Jurkat, Clone E6-1 (cell line): ENCODE data around the gene KRTAP12-1.
"Not testable (repeated sequence)": the region's sequence is repeated elsewhere in the genome, so short reads cannot be mapped to it uniquely, and the experiment has no call there.

Experiments used
- DNase-seq: peaks from one replicate; pipeline ENCODE4 v3.0.0-alpha.2; 2011; ENCODE audit warnings: low read depth, low spot score
- H3K4me3 ChIP-seq: 2 replicates; pipeline ENCODE4 v1.5.1; 2011; ENCODE audit warnings: mild to moderate bottlenecking, low read length, control low read depth, moderate library complexity

KRTAP12-1 gene

DNA sequence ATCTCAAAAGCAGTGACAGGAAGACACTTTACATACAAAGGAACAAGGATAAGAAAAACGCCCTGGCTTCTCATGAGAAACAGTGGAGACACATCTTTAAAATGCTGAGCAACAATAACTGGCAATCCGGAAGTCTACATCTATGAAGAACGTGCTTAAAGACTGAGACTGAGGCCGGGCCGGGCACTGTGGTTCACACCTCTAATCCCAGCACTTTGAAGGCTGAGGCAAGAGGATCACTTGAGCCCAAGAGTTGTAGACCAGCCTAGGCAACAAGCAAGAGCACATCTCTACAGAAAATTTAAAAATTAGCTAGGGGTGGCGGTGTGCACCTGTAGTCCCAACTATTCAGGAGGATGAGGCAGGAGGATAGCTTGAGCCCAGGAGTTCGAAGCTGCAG is 2.1 kb upstream of the KRTAP12-1 start:
- no peak for DNase-seq

DNA sequence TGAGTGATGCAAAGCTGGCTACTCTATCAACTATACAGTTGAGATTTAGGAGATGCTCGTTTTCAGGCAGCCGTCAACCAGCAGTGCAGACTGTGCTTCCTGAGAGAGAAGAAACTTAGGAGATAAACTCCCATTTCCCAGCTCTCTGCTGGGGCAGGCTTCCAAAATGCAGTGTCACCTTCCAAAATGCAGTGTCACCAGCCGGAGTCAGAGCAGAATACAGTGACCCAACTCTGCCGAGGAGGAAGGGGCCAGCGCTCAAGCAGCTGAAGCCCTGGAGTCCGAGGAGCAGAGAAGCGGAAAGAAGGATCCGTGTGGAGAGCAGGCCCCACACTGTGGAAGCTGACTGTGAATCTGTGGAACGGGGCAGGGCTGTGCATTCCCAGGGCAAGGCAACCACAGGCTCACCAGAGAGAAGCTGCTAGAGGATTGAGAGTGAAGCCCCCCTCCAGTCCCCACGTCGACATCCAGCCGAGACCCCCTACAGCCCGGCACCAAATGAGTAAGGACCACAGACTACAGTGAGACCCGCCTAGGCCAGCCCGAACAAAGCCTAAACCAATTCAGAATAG is 703 bp upstream of the KRTAP12-1 start:
- DNase-seq = no peak
- no peak overlapping the region for H3K4me3 ChIP-seq

More for the DNA sequence above, 2.1 kb upstream of the KRTAP12-1 start:
- H3K4me3 ChIP-seq = no peak overlapping the region

DNA sequence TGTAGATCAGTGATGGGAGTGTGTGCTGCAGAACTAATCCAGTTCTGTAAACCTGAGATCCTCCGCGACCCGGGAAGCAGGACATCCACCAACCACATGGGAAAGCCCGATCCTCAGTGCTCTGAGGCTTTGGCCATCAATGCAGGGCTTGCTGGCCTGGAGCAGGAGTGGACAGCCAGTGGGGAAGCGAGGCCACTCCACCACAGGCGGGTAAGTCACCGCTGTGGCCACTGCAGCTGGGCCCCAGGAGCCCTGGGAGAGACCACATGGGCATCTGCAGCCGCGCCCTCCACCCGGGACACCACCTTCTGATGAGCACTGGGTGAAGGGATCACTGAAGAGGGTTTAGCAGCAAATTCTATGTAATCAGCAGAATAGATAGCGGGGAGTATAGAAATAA is 811 bp downstream of the KRTAP12-1 start:
- no peak overlapping the region for H3K4me3 ChIP-seq

DNA sequence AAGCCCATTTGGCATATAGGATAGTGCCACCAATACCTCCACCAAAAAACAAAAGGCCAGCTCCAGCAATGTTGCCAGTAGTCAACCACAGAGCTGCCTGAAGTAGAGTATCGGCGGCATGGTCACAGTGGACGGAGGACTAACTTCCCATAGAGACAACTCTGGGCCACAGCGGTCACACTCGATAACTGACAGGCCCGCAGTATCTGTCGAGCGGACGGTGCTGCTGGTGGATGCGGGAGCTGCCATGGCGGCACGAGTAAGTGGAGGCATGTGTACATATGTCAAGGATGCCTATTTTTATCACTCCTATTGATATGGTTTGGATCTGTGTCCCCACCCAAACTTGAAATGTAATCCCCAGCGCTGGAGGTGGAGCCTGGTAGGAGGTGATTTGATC is 4.1 kb downstream of the KRTAP12-1 start:
- DNase-seq = no peak
- H3K4me3 ChIP-seq = no peak overlapping the region

More for the DNA sequence above, 811 bp downstream of the KRTAP12-1 start:
- DNase-seq = no peak

DNA sequence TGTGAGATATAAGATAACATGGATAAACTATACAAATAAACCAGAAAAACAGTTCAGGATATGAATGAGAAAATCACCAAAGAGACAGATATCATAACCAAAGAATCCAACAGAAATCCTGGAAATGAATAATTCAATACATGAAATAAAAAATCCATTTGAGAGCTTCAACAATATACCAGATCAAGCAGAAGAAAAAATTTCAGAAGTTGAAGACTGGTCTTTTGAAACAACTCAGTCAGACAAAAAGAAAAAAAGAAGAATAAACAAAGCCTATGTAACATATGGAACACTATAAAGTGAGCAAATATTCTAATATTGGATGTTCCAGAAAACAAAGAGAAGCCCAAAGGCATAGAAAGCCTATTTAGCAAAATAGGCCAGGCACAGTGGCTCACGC is 10.1 kb downstream of the KRTAP12-1 start:
- DNase-seq = no peak
- no peak overlapping the region for H3K4me3 ChIP-seq

DNA sequence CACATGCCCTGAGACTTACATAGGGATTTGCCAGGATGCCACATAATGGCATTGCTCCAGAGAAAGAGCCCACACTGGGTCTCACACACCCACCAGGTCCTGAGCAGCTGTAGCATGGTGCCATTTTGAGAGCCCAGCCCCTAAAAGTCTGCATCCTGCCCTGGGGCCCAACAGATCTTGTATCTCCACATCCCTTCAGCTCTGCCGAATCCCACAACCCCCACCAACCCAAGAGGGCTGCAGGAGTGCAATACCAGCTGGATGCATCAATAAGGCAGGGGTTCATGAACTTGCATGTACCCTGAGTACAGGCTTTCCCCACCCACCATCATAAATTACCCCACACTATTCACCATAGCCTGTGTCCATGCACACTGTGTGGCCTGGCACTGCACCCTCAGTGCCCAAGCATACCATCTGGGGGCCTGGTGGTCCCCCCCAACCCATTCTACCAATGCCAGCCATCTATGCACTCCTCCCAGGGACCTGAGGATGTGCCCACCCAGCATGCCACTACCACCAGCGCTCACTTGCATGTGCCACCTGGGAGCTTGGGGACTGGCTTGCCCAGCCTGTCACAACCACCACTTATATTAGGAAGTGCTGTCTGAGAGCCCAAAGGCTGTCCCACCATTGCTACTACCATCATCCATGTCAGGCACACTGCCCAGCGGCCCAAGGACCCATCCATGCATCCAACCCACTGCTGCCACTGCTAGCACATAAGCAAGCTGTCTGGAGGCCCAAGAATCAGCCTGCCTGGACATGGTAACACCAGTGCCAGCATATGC is 11.1 kb downstream of the KRTAP12-1 start:
- DNase-seq = no peak
- H3K4me3 ChIP-seq = no peak overlapping the region

DNA sequence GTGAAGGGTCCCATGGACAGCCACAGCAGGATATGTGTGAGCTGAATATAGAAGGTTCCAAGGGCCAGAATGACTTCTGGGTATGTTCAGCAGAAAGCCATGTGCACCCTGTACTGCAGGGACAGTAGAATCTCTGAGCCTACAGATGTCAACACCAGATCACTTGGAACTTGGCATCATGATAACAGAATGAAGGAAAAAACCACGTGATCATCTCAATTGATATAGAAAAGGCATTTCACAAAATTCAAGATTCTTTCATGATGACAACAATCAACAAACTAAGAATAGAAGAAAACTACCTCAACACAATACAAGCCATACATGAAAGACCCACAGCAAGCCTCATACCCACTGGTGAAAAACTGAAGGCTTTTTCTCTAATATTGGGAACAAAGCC is 14.4 kb downstream of the KRTAP12-1 start:
- no peak for DNase-seq
- H3K4me3 ChIP-seq = no peak overlapping the region

DNA sequence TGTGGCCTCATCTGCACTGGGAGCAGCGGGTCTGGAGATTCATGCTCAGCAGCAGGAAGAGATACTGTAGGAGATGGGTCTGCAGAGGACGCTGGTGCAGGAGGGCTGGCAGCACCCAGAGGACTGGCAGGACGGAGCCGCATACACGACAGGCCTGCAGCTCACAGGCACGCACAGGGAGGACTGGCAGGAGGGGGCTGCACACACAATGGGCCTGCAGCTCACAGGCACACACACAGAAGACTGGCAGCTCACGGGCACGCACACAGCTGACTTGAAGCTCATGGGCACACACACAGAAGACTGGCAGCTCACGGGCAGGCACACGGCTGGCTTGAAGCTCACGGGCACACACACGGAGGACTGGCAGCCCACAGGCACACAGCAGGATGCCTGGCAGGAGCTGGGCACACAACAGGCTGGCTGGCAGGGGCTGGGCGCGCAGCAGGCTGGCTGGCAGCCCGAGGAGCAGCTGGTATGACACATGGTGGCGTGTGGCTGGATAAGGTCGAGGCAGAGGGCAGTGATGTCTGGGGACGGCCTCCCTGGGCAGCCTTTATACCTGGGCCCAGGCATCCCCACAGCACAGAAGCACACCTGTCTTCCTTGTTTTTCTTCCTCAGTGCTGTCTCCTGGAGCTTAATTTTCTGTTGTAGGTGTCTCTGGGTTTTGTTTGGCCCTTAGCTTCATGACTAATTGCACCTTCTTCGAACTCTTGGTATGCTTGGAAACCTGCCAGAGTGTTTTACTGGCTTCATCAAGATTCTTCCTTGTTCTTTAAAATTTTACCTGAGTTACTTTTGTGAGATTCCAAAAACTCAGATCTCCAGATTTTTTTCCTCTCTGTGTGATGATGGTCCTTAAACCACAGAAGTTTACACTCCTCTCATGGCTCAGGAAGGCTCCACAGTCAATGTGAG is 15.3 kb downstream of the KRTAP12-1 start, which contains the start of gene KRTAP12-2:
KRTAP12-2 (minus strand) TSS at position 527 of the 920 bp plus-strand sequence; CDS start at position 486, 41 bp downstream.
- DNase-seq = no peak
- H3K4me3 ChIP-seq = no peak within 1 kb of the TSS

DNA sequence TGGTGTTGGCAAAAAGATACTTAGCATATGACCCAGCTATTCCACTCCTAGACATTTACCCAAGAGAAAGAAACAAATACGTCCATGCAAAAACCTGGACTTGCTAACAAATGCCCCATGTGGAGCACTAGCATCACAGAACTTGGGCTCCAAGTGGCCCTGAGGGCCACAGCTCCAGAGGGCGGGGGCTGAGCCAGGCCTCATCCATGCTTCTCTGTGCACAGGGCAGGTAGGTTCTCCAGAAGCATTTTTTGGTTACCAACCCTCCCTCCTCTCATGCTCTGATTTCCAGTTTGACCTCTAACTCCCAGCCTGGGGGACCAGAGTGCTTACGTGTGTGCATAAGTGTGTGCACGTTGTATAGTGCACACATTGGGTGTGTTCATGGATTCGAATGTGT is 17.3 kb downstream of the KRTAP12-1 start:
- DNase-seq = no peak
- H3K4me3 ChIP-seq = no peak overlapping the region

DNA sequence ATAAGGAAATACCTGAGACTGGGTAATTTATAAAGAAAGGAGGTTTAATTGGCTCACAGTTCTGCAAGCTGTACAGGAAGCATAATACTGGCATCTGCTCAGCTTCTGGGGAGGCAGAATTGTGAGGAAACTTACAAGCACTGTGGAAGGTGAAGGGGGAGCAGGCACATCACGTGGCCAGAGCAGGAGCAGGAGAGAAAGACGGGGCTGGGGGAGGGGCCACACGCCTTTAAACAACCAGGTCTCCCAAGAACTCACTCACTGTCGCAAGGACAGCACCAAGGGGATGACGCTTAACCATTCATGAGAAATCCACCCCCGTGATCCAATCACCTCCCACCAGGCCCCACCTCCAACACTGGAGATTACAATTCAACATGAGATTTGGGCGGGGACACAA is 20.4 kb downstream of the KRTAP12-1 start:
- H3K4me3 ChIP-seq, DNase-seq: not testable (repeated sequence)

DNA sequence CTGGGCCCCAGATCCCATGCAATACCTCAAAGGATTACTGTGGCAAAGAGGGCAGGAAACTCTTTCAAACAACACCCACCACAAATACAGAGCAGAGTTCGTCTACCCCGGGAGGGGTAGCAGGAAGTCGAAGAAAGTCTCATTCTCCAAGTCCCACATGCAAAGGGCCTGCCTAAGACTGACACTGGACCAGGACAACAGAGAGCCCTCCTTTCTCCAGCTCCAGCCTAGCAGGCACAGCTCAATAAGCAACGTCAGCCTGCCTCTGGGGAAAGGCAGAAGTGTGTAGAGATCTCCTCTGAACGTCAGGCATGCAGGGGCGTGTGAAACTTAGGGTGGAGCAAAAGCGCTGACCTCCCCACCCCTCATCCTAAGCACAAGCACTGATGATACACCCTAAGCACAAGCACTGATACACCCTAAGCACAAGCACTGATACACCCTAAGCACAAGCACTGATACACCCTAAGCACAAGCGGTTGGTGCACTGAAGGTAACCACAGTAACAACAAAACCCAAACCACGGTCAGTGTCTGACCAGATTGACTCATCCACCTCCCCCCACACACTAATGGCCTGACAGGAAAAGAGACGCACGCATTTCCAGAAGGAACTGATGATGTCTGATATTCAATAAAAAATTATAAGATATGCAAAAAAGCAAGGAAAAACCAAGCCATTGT is 22.9 kb downstream of the KRTAP12-1 start:
- H3K4me3 ChIP-seq = no peak overlapping the region
- peak; percentile 61 for DNase-seq

DNA sequence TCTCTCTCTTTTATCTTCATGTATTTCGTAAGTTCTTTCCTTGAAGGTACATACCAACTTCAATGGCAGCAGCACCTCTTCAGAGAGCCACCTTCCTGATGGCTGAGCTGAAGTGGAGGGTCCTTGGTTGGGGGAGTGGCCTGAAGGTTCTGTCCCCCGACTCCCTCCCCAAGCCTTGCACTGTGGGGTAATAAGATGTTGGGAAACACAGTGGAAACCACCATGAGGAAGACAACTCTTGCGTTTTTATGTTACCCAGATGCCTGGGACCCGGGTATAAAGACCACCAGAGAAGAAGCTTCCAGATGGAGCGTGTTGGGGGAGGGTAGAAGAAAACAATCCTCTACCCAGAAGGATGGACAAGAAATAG is 23.4 kb downstream of the KRTAP12-1 start:
- DNase-seq = no peak
- H3K4me3 ChIP-seq = no peak overlapping the region

DNA sequence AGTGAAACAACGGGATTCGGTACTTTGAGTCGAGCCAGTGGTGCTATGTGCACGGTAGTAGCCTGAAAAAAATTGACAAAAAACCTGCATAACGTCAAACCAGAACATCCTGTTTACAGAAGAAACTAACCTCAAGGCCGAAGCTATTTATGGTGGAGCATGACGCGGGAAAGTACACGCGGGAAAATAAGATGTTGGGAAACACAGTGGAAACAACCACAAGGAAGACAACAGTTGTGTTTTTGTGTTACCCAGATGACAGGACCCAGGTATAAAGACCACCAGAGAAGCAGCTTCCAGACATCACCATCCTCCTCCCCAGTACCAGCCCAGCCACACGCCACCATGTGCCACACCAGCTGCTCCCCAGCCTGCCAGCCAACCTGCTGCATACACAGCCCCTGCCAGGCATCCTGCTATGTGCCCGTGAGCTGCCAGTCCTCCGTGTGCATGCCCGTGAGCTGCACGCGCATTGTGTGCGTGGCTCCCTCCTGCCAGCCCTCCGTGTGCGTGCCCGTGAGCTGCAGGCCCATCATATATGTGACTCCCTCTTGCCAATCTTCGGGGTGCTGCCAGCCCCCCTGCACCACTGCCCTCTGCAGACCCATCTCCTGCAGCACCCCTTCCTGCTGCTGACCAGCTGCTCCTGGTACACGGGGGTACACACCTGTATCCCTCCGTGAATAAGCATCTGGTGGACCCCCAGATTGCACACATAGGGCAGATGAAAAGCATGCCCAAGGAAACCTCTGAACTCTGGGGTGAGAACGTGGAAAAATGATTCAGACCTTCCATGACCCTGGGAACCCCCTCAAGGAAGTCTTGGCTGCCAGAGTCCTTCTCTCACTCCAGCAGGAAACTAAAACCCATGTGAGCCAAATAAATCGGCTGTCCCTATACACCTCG is 24.1 kb downstream of the KRTAP12-1 start, which contains the start of gene KRTAP12-3:
KRTAP12-3 (plus strand) TSS at position 298 of the 906 bp plus-strand sequence; CDS start at position 346, 48 bp downstream.
- no peak within 1 kb of the TSS for H3K4me3 ChIP-seq
- peak; percentile 48 for DNase-seq

DNA sequence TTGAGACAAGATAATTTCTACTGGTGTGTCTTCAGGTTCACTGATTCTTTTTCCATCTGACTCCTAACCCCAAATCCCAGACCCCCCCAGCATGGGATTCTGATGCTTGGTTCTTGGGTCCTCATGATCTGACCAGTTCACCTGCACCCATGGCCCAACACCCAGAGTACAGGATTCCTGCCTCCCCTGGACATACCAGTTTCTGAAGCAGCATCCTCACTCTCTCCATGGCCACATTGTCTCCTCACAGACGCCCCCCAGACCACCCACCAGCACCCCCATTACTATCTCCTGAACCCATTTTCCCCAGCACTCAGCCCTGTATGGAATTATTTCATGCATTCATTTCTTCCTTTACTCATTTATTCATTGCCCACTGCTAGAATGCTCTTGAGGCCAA is 25.1 kb downstream of the KRTAP12-1 start:
- DNase-seq = no peak

DNA sequence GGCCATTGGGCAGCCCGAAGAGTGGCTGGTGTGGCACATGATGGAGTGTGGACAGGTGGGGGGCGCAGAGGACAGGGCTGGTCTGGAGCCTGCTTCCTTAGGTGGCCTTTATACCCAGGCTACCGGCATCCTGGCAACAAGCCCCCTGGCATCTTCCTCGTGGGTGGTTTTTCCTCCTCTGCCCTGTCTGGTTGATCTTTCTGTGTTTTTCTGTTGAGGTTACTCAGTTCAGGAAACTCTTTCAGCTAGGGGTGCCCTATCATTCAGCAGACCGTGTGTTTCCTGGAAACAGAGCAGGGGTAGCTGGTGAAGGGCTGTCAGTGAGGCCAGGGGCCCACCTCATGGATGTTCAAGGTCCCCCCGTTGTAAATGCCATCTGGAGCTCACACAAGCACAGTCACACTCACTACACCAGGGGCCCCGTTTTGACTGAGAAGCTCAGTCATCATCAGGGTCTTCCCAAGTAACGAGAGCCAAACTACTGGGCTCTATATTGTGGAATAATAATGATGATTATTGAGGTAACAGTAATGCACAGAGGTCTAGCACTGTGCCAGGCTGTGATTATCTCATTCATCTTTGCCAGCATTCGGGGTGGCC is 27.3 kb downstream of the KRTAP12-1 start, which contains the start of gene KRTAP12-4:
KRTAP12-4 (minus strand) TSS at position 84 of the 600 bp plus-strand sequence; CDS start at position 39, 45 bp downstream.
- no peak within 1 kb of the TSS for H3K4me3 ChIP-seq
- DNase-seq = peak; percentile 26

More for the DNA sequence above, 25.1 kb downstream of the KRTAP12-1 start:
- H3K4me3 ChIP-seq = no peak overlapping the region

DNA sequence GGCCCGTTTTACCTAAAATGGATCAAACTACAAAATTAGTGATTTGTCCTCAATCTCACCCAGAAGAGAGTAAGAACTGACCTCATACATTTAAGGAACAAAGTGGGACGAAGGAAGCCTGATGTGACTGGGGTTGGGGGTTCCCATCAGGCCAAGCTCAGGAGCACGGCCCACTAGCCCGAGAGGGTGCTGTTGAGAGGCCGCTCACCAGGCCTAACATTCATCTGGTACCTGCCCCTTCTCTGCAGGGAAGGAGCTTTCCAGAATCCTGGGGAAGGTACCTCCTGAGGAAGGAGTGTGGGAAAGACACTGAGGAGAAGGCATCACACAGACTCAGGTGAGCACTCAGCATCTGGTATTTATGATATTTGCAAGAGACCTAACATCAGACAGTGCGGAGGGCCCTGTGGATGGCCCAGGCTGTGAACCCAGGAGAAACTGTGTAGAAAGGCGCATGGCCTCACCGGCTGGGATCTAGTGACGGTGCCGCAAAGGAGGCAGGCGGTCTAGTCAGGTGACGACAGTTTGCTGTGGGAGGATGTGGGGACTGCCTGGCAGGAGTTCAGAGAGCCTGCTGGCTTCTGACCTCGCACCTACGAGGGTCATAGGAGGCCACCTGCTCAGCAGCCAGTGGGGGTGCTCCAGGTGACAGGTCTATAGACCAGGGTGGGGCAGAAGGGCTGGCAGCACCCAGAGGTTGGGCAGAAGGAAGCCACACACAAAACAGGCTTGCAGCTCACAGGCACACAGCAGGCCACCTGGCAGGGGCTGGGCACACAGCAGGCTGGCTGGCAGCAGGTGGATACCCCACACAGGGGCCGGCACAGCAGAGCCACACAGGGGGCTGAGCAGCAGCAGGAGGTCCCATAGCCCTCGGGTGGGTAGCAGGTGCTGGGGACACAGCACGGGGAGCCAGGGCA is 28.0 kb downstream of the KRTAP12-1 start:
- H3K4me3 ChIP-seq = no peak overlapping the region
- DNase-seq = peak; percentile 72

DNA sequence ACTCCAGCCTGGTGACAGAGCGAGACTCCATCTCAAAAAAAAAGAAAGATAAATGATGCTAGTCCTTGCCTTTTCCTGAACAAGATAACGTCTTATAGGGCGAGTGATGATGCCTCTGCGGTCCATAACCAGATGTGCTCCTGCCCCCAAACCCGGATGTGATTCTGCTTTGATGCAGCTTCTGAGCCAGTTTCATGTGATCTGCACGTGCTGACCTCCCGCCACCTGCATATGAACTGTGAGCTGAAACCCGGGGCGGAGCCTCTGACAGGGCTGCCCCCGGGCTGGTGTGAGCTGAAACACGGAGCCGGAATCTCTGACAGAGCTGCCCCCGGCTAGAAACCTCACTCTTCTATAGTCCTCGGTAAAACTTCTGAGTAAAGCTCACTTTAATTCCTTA is 28.8 kb downstream of the KRTAP12-1 start:
- peak; percentile 67 for DNase-seq
- H3K4me3 ChIP-seq = no peak overlapping the region
